HCT116 (cell line): Measurements from ENCODE around the gene HAUS1. TPM values are rescaled to one million over a fixed set of nuclear protein-coding genes. Genes with fewer than 3 reads are reported as not detected.

ENCODE experiments used
- EZH2 ChIP-seq: fragments of 200-600 bp; sonication (generic); IDR thresholded peaks from 2 replicates; pipeline ENCODE4 v1.6.1; 2017; ENCODE audit warnings: antibody characterized with exemption, mixed run types
- EZH2phosphoT487 ChIP-seq: fragments of 200-600 bp; IDR thresholded peaks from 2 replicates; pipeline ENCODE4 v1.6.1; 2018; ENCODE audit warnings: antibody characterized with exemption, borderline replicate concordance
- POLR2A ChIP-seq: IDR thresholded peaks from 2 replicates; pipeline ENCODE4 v1.7.0; 2011; ENCODE audit warnings: borderline replicate concordance; ENCODE audit not compliant: insufficient read depth, insufficient read length; ENCODE audit errors: extremely low read depth
- SRF ChIP-seq: IDR thresholded peaks from 2 replicates; pipeline ENCODE4 v1.6.1; 2012; ENCODE audit warnings: low read depth
- TCF7L2 ChIP-seq: IDR thresholded peaks from 2 replicates; pipeline ENCODE4 v1.7.0; 2011; ENCODE audit warnings: borderline replicate concordance, inconsistent platforms; ENCODE audit not compliant: insufficient read depth, insufficient read length; ENCODE audit errors: extremely low read depth
- YY1 ChIP-seq: IDR thresholded peaks from 2 replicates; pipeline ENCODE4 v1.6.1; 2011; ENCODE audit warnings: low read length, low read depth, moderate library complexity, mild to moderate bottlenecking; ENCODE audit not compliant: insufficient replicate concordance; ENCODE audit errors: extremely low read depth
- ZFX ChIP-seq: fragments of 450-650 bp; IDR thresholded peaks from 2 replicates; pipeline ENCODE4 v1.6.1; 2017
- total RNA-seq: library from RNA; stranded (reverse); gene quantifications from one replicate; pipeline ENCODE4 v1.2.1, GENCODE V29; 2021; ENCODE audit not compliant: unreplicated experiment

Gene HAUS1
- total RNA-seq, 1 experiment from 2014 or later: 46.2 TPM

DNA sequence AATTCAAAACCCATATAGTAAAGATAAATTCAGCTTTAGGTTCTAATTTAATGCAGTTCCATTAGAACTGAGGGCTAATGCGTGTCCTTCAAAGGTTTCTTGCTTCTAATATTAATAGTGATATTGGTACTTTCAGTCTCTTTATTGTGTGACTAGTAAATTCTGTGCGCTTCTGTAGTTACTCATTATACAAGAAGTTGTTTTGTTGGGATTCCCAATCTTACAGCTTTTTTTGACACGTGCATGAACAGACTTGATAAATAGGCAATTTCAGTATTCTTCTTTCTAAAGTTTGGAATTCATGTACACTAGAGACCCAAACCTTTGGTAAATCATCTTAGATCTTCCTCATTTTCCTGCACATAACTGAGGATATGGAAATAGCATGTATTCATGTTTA is 71.8 kb downstream of the HAUS1 start (continued):
- TF ChIP-seq TCF7L2 (no peak), ZFX (no peak), EZH2 (no peak), POLR2A (no peak), YY1 (no peak), SRF (no peak), EZH2phosphoT487 (no peak)

Other genes with a start within 250 kb of the HAUS1 start
- 12.9 TPM for gene EPG5, start 137.1 kb upstream of the HAUS1 start, total RNA-seq
- 20.0 TPM for gene PSTPIP2, start 32.1 kb upstream of the HAUS1 start, total RNA-seq
- 563 TPM for gene ATP5F1A, start 6.1 kb upstream of the HAUS1 start, total RNA-seq